ENCODE data around the gene ANKRD13C.

- TF ChIP-seq PATZ1 (CRISPR knock-in tag; IDR thresholded peaks at IDR 0.05; ENCODE audit: borderline replicate concordance) (no peak), ZFP30 (CRISPR knock-in tag; IDR thresholded peaks at IDR 0.05) (no peak), ZFP3 (CRISPR knock-in tag; IDR thresholded peaks at IDR 0.05) (no peak), CSDC2 (CRISPR knock-in tag; IDR thresholded peaks at IDR 0.05) (no peak), ZC3H10 (CRISPR knock-in tag; IDR thresholded peaks at IDR 0.05) (no peak), CSRNP3 (CRISPR knock-in tag; IDR thresholded peaks at IDR 0.05) (no peak), ARNTL (CRISPR knock-in tag; IDR thresholded peaks at IDR 0.05; ENCODE audit: borderline replicate concordance, low read depth) (no peak)
Measured at GRCh38 chr1:70210820-70211219, 143.7 kb downstream of the ANKRD13C start.

All from SK-N-SH treated with all-trans-retinoic acid at 6 μM for 48 hours (cell line).